Thoracic aorta (tissue), 2 donors: ENCODE data around the gene RASL11A. TPM values are rescaled to one million over a fixed set of nuclear protein-coding genes. Genes with fewer than 3 reads are reported as not detected.
"Not testable (repeated sequence)": the region's sequence is repeated elsewhere in the genome, so short reads cannot be mapped to it uniquely, and the experiment has no call there.

Source experiments
- ATAC-seq: fragments of 150-250 bp; one replicate; pipeline ENCODE4 v1.8.0; 2017; ENCODE audit warnings: low read depth; ENCODE audit not compliant: insufficient number of reproducible peaks, low FRiP score
- DNase-seq: peaks from one replicate; pipeline ENCODE4 v3.0.0-alpha.2; 2020; ENCODE audit warnings: low spot score
- H3K27ac ChIP-seq, 2 donors: fragments of 200-600 bp; sonication (generic); 1 replicate in 1 of 2; 2 replicates in 1 of 2; pipeline ENCODE4 v1.5.1; 2016; ENCODE audit warnings: mild to moderate bottlenecking in 2 of 2, moderate library complexity in 2 of 2
- H3K27me3 ChIP-seq: fragments of 200-600 bp; sonication (generic); replicated peaks from 2 replicates; pipeline ENCODE4 v1.6.0; 2016; ENCODE audit warnings: mild to moderate bottlenecking; ENCODE audit not compliant: insufficient read depth
- H3K36me3 ChIP-seq: fragments of 200-600 bp; sonication (generic); one replicate; pipeline ENCODE4 v1.5.1; 2016
- H3K4me1 ChIP-seq, 2 donors: fragments of 200-600 bp; sonication (generic); 1 replicate in 1 of 2; 2 replicates in 1 of 2; pipeline versions ENCODE4 v1.5.1 to v1.6.0; 2016; ENCODE audit warnings: low read depth in 2 of 2, mild to moderate bottlenecking in 1 of 2; ENCODE audit not compliant: control insufficient read depth in 1 of 2
- H3K4me3 ChIP-seq: fragments of 200-600 bp; sonication (generic); 2 replicates; pipeline ENCODE4 v1.5.1; 2016; ENCODE audit warnings: mild to moderate bottlenecking
- H3K9me3 ChIP-seq: fragments of 200-600 bp; sonication (generic); 2 replicates; pipeline ENCODE4 v1.5.1; 2016
- total RNA-seq, 2 donors: library from RNA; depleted of rRNA; stranded (reverse); fragments of >200 nt; gene quantifications; one replicate each; pipeline versions ENCODE4 v1.1.0 to v1.2.3, GENCODE V29; 2016
- TF ChIP-seq, protein P1 (sequence below): fragments of 200-600 bp; sonication (generic); IDR thresholded peaks from one replicate; pipeline ENCODE4 v1.5.1; 2019; ENCODE audit warnings: antibody characterized with exemption

Gene RASL11A
- total RNA-seq, 2 donors from 2014 or later: 57.6 to 81.6 TPM

DNA sequence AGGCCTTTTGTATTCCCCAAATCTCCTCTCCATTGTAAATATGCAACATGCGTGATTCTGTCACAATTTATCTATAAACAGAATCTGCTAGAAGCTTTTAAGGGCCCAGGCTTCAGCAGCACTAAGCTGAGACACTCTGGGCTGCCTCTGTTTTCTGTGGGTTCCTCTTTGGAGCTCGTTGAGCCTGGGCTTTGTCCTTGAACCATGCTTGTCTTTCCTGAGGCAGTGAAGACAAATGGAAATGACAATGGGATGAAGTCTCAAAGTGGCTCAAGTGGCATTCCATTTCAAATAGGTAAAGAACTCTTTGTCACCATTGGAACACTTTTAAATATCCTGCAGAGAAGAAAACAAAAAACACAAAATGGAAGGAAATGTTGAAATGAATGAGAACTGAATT lies 40.3 kb downstream of the RASL11A start:
- TF ChIP-seq, protein P1, sequence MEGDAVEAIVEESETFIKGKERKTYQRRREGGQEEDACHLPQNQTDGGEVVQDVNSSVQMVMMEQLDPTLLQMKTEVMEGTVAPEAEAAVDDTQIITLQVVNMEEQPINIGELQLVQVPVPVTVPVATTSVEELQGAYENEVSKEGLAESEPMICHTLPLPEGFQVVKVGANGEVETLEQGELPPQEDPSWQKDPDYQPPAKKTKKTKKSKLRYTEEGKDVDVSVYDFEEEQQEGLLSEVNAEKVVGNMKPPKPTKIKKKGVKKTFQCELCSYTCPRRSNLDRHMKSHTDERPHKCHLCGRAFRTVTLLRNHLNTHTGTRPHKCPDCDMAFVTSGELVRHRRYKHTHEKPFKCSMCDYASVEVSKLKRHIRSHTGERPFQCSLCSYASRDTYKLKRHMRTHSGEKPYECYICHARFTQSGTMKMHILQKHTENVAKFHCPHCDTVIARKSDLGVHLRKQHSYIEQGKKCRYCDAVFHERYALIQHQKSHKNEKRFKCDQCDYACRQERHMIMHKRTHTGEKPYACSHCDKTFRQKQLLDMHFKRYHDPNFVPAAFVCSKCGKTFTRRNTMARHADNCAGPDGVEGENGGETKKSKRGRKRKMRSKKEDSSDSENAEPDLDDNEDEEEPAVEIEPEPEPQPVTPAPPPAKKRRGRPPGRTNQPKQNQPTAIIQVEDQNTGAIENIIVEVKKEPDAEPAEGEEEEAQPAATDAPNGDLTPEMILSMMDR: no peak
- no peak for ATAC-seq
- DNase-seq: no peak
- Histone ChIP-seq H3K9me3 (no peaks in the 10 kb centered on the region), H3K36me3 (no peaks in the 10 kb centered on the region), H3K27me3 (no peaks in the 10 kb centered on the region), H3K4me1 (no peaks in the 10 kb centered on the region), H3K4me3 (no peak overlapping the region), H3K27ac (no peak overlapping the region)

DNA sequence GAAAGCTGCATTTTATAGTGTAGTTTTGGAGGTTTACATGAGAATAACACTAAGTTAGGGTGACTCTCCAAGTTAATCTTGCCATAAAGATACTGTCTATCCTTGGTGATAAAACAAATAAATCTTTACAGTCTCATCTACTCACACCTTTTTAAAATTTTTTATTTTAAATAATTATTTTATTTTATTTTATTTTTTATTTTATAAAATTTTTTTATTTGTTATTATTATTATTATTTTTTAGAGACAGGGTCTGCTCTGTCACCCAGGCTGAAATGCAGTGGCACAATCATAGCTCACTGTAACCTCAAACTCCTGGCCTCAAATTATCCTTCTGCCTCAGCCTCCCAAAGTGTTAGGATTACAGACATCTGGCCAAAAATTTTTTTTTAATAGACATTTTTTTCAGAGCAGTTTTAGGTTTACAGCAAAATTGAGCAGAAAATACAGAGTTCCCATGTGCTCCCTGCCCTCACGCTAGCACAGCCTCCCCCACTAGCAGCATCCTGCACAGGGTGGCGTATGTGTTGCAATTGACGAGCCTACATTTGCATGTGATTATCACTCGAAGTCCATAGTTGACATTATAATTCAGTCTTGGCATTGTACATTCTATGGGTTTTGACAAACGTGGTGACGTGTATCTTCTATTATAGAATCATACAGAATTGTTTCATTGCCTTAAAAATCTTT lies 41.0 kb downstream of the RASL11A start:
- no peak for ATAC-seq
- Histone ChIP-seq H3K27ac (no peak overlapping the region), H3K27me3 (no peaks in the 10 kb centered on the region), H3K4me1 (no peaks in the 10 kb centered on the region), H3K9me3 (no peaks in the 10 kb centered on the region), H3K4me3 (no peak overlapping the region), H3K36me3 (no peaks in the 10 kb centered on the region)
- TF ChIP-seq, protein P1: no peak
- DNase-seq: no peak

DNA sequence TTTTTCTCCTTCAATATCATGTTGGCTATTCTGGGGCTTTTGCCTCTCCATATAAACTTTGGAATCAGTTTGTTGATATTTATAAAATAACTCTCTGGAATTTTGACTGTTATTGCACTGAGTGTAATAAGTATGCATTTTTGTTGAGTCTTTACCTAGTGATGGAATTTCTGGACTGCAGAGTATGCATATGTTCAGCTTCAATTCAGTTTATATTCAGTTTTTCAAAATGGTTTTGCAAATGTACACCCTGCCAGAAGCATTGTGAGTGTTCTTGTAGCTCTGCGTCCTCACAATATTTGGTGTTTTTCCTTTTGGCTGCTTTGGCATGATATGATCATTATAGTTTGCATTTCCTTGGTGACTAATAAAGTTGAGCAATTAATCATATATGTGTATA lies 43.1 kb downstream of the RASL11A start:
- Histone ChIP-seq H3K4me1 (no peaks in the 10 kb centered on the region), H3K36me3 (no peaks in the 10 kb centered on the region), H3K27ac (no peak overlapping the region), H3K27me3 (no peaks in the 10 kb centered on the region), H3K4me3 (no peak overlapping the region), H3K9me3 (no peaks in the 10 kb centered on the region)
- TF ChIP-seq, protein P1: no peak
- ATAC-seq (no peak), DNase-seq (no peak)

DNA sequence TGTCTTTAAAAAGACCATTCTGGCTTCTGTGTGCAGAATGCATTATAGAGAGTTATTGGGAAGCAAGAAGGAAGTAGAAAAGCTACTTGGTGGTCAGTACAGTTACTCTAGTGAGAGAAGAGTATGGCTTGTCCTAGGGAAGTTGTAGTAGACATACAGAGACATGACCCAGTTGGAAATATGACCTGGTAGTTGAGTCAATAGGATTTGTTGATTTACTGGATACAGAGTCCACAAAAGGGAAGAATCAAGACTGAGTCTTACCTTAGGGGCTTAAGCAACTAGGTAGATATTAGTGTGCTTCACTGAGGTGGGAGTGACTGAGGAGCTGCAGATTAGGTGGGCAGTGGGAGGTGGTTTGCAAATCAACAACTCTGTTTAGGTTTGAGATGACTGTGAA lies 48.8 kb downstream of the RASL11A start:
- TF ChIP-seq, protein P1: no peak
- DNase-seq (no peak), ATAC-seq (no peak)
- H3K36me3 ChIP-seq: no peaks in the 10 kb centered on the region
- H3K4me1 ChIP-seq: no peaks in the 10 kb centered on the region
- no peak overlapping the region for H3K27ac ChIP-seq
- H3K9me3 ChIP-seq: no peaks in the 10 kb centered on the region
- no peak overlapping the region for H3K4me3 ChIP-seq
- H3K27me3 ChIP-seq: no peaks in the 10 kb centered on the region

DNA sequence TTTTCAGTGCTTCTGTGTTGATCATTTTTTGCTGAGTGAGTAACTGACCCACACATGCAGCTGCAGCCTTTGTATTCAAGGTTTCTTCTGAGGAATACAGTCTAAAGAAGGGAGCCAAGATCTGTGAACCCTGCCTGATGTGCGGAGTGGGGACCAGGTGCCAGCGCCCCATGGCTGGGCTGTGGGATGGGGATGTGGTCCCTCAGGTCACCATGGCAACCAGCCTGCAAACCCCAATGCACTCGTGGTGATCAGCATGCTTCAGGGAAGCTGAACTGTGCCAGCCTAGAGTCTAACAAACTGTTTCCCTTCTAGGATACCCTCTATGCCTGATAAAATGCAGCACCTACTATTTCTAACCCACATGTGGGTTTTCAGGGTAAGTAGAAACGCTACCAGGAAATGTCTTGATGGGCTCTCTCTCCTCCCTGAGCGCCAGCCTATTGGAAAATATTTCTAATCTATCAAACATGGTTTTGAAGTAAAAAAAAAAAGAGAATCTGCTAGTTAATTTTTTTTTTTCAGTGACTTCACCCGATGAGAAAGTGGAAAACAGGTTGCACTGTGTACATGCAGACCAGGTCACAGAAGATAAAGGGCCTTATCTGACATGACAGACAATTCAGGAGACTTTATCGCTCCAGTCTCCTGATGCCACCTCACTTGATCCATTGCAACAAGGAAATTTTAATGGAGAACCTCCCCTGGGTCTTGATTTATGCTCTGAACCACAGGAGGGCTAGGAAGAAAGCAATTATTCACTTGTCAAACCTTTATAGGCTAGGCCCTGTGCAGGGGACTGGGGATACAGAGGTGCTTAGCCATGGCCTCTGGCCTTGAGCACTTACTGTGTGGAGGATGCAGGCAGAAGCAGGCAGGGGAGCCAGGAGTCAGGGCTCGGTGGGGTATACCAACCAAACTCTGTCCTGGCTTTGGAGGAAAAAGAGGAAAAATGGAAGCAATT lies 51.1 kb downstream of the RASL11A start:
- no peak for ATAC-seq
- TF ChIP-seq, protein P1: no peak

DNA sequence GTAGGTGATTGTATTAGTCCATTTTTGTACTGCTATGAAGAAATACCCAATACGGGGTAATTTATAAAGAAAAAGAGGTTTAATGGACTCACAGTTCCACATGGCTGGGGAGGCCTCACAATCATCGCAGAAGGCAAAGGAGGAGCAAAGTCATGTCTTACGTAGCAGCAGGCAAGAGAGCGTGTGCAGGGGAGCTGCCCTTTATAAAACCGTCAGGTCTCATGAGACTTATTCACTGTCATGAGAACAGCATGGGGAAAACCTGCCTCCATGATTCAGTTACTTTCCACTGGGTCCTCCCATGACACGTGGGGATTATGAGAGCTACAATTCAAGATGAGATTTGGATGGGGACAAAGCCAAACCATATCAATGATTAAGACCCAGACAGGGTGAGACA lies 51.8 kb downstream of the RASL11A start:
- not testable (repeated sequence) for H3K4me1 ChIP-seq, H3K27ac ChIP-seq, H3K4me3 ChIP-seq, DNase-seq, H3K27me3 ChIP-seq, H3K36me3 ChIP-seq, ATAC-seq, H3K9me3 ChIP-seq

More for the DNA sequence above, 51.1 kb downstream of the RASL11A start:
- Histone ChIP-seq H3K27ac (no peak overlapping the region), H3K9me3 (no peaks in the 10 kb centered on the region), H3K36me3 (no peaks in the 10 kb centered on the region), H3K4me1 (no peaks in the 10 kb centered on the region), H3K4me3 (no peak overlapping the region), H3K27me3 (no peaks in the 10 kb centered on the region)
- no peak for DNase-seq
